Gastrocnemius medialis (tissue), 4 donors: ENCODE data around the gene ANKRD18B. TPM values are rescaled to one million over a fixed set of nuclear protein-coding genes. Genes with fewer than 3 reads are reported as not detected.
"Not testable (repeated sequence)": the region's sequence is repeated elsewhere in the genome, so short reads cannot be mapped to it uniquely, and the experiment has no call there.

Experiments
- ATAC-seq, 2 donors: fragments of 150-250 bp; one replicate each; pipeline ENCODE4 v1.9.1; 2016
- DNase-seq, 2 donors: peaks; one replicate each; pipeline ENCODE4 v3.0.0-alpha.2; 2019
- H3K27ac ChIP-seq, 4 donors: fragments of 200-600 bp; sonication (generic); 1 replicate in 1 of 4; 2 replicates in 3 of 4; pipeline ENCODE4 v1.5.1; 2016 to 2018; ENCODE audit warnings: mild to moderate bottlenecking in 2 of 4, moderate library complexity in 1 of 4
- H3K27me3 ChIP-seq, 3 donors: fragments of 200-600 bp; sonication (generic) in 2 of 3; 1 replicate in 1 of 3; 2 replicates in 2 of 3; pipeline versions ENCODE4 v1.5.1 to v1.6.0; 2016 to 2019; ENCODE audit warnings: mild to moderate bottlenecking in 1 of 3, moderate library complexity in 1 of 3
- H3K36me3 ChIP-seq, 2 donors: fragments of 200-600 bp; sonication (generic) in 1 of 2; one replicate each; pipeline ENCODE4 v1.5.1; 2017 to 2018
- H3K4me1 ChIP-seq, 2 donors: fragments of 200-600 bp; sonication (generic) in 1 of 2; one replicate each; pipeline ENCODE4 v1.5.1; 2016 to 2017; ENCODE audit warnings: mild to moderate bottlenecking in 2 of 2
- H3K4me3 ChIP-seq, 4 donors: fragments of 200-600 bp; sonication (generic) in 3 of 4; 1 replicate in 1 of 4; 2 replicates in 3 of 4; pipeline ENCODE4 v1.5.1; 2016 to 2019; ENCODE audit warnings: mild to moderate bottlenecking in 2 of 4
- H3K9me3 ChIP-seq, 3 donors: fragments of 200-600 bp; sonication (generic) in 2 of 3; 1 replicate in 1 of 3; 2 replicates in 2 of 3; pipeline ENCODE4 v1.5.1; 2016 to 2019
- CTCF ChIP-seq, 5 experiments: fragments of 450-650 bp in 3 of 5; fragments of 200-600 bp in 2 of 5; sonication (generic) in 2 of 5; IDR thresholded peaks in 4 of 5; conservative IDR thresholded peaks in 1 of 5; 1 replicate in 4 of 5; 2 replicates in 1 of 5; pipeline ENCODE4 v1.5.1; 2016 to 2019; ENCODE audit warnings: antibody characterized with exemption in 5 of 5, mild to moderate bottlenecking in 3 of 5, moderate library complexity in 3 of 5
- POLR2A ChIP-seq, 2 donors: fragments of 450-650 bp; IDR thresholded peaks; one replicate each; pipeline ENCODE4 v1.6.1; 2017; ENCODE audit warnings: antibody characterized with exemption in 2 of 2, mild to moderate bottlenecking in 2 of 2, moderate library complexity in 2 of 2
- in situ Hi-C, 4 donors: fragments of 200-750 bp; cut with MboI; loops; one replicate each; pipeline versions ENCODE4 v1.15.0 to v1.8.0; 2017; ENCODE audit warnings: low sequenced_read_pairs in 4 of 4
- intact Hi-C: fragments of 100-400 bp; cut with DNase I; formaldehyde crosslinking; loops from one replicate; pipeline ENCODE4 v1.15.1; 2023; ENCODE audit warnings: low total_unique reads
- total RNA-seq, 4 donors: library from RNA; depleted of rRNA; stranded (reverse); fragments of >200 nt; gene quantifications; one replicate each; pipeline versions ENCODE4 v1.1.0 to v1.2.3, GENCODE V29; 2016

The ANKRD18B gene
- total RNA-seq, 4 donors from 2014 or later, result 0.22 to 3.9 TPM; not detected in 2

GRCh38 chr9:33510262-33511183 lies 13.5 kb upstream of the ANKRD18B start:
- TF ChIP-seq POLR2A (IDR thresholded peaks at IDR 0.05), result peak in 1 of 2 donors; percentile 27
- TF ChIP-seq CTCF (IDR thresholded peaks at IDR 0.05 in 4 of 5, conservative IDR thresholded peaks at IDR 0.05 in 1 of 5), result no peak
- ATAC-seq (peak; percentile 93 to 95), DNase-seq (peak; percentile 17 to 39)
- Histone ChIP-seq H3K4me3 (peak overlapping the region; percentile 66 to 77 (median 72)), H3K27ac (peak overlapping the region; percentile 83 to 95 (median 86)), H3K4me1 (peaks cover 0 to 5% of the 10 kb centered on the region in 2 donors), H3K36me3 (no peaks in the 10 kb centered on the region), H3K9me3 (no peaks in the 10 kb centered on the region), H3K27me3 (no peaks in the 10 kb centered on the region)
- intact Hi-C loops (no loop called here), in situ Hi-C loops (no loop called here)

- in situ Hi-C loops, result not testable (repeated sequence)
Measured at GRCh38 chr9:33511184-33511517, 12.9 kb upstream of the ANKRD18B start.

GRCh38 chr9:33512535-33512934 lies 11.5 kb upstream of the ANKRD18B start:
- H3K27me3 ChIP-seq, ATAC-seq, H3K36me3 ChIP-seq, intact Hi-C loops, H3K27ac ChIP-seq, H3K4me3 ChIP-seq, DNase-seq, H3K4me1 ChIP-seq, H3K9me3 ChIP-seq, in situ Hi-C loops: not testable (repeated sequence)

More at GRCh38 chr9:33511184-33511517, 12.9 kb upstream of the ANKRD18B start:
- H3K36me3 ChIP-seq, DNase-seq, H3K4me1 ChIP-seq, H3K9me3 ChIP-seq, ATAC-seq, H3K27me3 ChIP-seq, intact Hi-C loops: not testable (repeated sequence)
- Histone ChIP-seq H3K27ac (peak overlapping the region; percentile 83 to 95 (median 86)), H3K4me3 (peak overlapping the region; percentile 66 to 77 (median 72))

GRCh38 chr9:33515342-33515995 lies 8.6 kb upstream of the ANKRD18B start:
- H3K27ac ChIP-seq, intact Hi-C loops, H3K27me3 ChIP-seq, H3K9me3 ChIP-seq, in situ Hi-C loops, DNase-seq, H3K4me3 ChIP-seq, ATAC-seq, H3K4me1 ChIP-seq, H3K36me3 ChIP-seq: not testable (repeated sequence)

GRCh38 chr9:33516397-33516796 lies 7.7 kb upstream of the ANKRD18B start:
- H3K27me3 ChIP-seq, H3K9me3 ChIP-seq, DNase-seq, intact Hi-C loops, H3K27ac ChIP-seq, H3K36me3 ChIP-seq, H3K4me1 ChIP-seq, ATAC-seq, H3K4me3 ChIP-seq, in situ Hi-C loops: not testable (repeated sequence)

- no peaks in the 10 kb centered on the region for H3K9me3 ChIP-seq
- ATAC-seq (no peak), DNase-seq (no peak)
- in situ Hi-C loops, result no loop called here
- H3K36me3 ChIP-seq, result no peaks in the 10 kb centered on the region
- intact Hi-C loops, result no loop called here
- H3K4me3 ChIP-seq, result no peak overlapping the region
- TF ChIP-seq POLR2A (IDR thresholded peaks at IDR 0.05) (no peak), CTCF (IDR thresholded peaks at IDR 0.05 in 4 of 5, conservative IDR thresholded peaks at IDR 0.05 in 1 of 5) (peak in 2 of 5 experiments; percentile 51 to 59)
- no peaks in the 10 kb centered on the region for H3K4me1 ChIP-seq
- peaks cover 0 to 11% (median 4%) of the 10 kb centered on the region in 3 donors for H3K27me3 ChIP-seq
- no peak overlapping the region for H3K27ac ChIP-seq
Measured at GRCh38 chr9:33517373-33517772, 6.7 kb upstream of the ANKRD18B start.

- H3K4me3 ChIP-seq, H3K9me3 ChIP-seq, in situ Hi-C loops, H3K4me1 ChIP-seq, H3K27ac ChIP-seq, DNase-seq, ATAC-seq, intact Hi-C loops, H3K36me3 ChIP-seq: not testable (repeated sequence)
- H3K27me3 ChIP-seq, result peaks cover 0 to 14% (median 4%) of the 10 kb centered on the region in 3 donors
Measured at GRCh38 chr9:33517934-33518577, 6.0 kb upstream of the ANKRD18B start.

GRCh38 chr9:33521861-33522260 lies 2.2 kb upstream of the ANKRD18B start:
- ATAC-seq, H3K4me1 ChIP-seq, in situ Hi-C loops, H3K36me3 ChIP-seq, H3K9me3 ChIP-seq, H3K4me3 ChIP-seq, DNase-seq, intact Hi-C loops: not testable (repeated sequence)
- Histone ChIP-seq H3K27me3 (peaks cover 0 to 44% (median 30%) of the 10 kb centered on the region in 3 donors), H3K27ac (peak overlapping the region in 1 of 4 donors; percentile 46)
